ENCODE measurements around the gene NAT14.

DNA sequence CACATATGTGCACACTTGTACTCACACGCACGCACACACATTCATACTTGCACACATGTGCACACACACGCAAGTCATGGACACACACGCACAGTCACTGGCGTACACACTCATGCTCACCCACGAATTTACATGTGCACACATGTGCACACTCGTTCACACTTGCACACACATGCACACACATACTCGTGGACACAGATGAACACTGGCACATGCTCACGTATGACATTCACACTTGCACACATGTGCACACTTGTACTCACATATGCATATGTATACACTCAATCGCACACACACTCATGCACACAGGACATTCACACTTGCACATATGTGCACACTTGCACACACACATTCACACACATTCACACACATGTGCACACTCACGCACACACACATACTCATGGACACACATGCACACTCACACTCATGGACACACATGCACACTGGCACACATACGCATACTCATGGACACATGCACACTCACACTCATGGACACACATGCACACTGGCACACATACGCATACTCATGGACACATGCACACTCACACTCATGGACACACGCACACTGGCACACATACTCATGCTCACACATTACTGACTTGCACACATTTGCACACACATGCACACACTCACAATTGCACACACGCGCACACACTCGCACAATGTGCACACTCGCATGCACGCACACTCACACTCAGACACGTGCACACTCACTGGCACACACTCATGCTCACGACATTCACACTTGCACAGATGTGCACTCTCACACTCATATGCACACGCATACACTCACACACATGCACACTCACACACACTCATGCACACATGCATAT is 42.4 kb downstream of the NAT14 start:
- TF ChIP-seq, protein P1, sequence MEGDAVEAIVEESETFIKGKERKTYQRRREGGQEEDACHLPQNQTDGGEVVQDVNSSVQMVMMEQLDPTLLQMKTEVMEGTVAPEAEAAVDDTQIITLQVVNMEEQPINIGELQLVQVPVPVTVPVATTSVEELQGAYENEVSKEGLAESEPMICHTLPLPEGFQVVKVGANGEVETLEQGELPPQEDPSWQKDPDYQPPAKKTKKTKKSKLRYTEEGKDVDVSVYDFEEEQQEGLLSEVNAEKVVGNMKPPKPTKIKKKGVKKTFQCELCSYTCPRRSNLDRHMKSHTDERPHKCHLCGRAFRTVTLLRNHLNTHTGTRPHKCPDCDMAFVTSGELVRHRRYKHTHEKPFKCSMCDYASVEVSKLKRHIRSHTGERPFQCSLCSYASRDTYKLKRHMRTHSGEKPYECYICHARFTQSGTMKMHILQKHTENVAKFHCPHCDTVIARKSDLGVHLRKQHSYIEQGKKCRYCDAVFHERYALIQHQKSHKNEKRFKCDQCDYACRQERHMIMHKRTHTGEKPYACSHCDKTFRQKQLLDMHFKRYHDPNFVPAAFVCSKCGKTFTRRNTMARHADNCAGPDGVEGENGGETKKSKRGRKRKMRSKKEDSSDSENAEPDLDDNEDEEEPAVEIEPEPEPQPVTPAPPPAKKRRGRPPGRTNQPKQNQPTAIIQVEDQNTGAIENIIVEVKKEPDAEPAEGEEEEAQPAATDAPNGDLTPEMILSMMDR (IDR thresholded peaks at IDR 0.05) = no peak
- TF ChIP-seq POLR2A (IDR thresholded peaks at IDR 0.05) = no peak

Measured in lower leg skin (tissue), 3 donors.